Breast epithelium (tissue), 4 donors: ENCODE results near the gene CNBD2. TPM values are rescaled to one million over a fixed set of nuclear protein-coding genes. Genes with fewer than 3 reads are reported as not detected.
"Not testable (repeated sequence)": the region's sequence is repeated elsewhere in the genome, so short reads cannot be mapped to it uniquely, and the experiment has no call there.

ENCODE experiments used
- DNase-seq, 2 donors: peaks; one replicate each; pipeline ENCODE4 v3.0.0-alpha.2; 2019; ENCODE audit warnings: low spot score in 2 of 2
- H3K27ac ChIP-seq, 2 donors: fragments of 200-600 bp; sonication (generic) in 1 of 2; one replicate each; pipeline ENCODE4 v1.5.1; 2016 to 2019; ENCODE audit warnings: mild to moderate bottlenecking in 1 of 2
- H3K27me3 ChIP-seq, 2 donors: fragments of 200-600 bp; sonication (generic) in 1 of 2; one replicate each; pipeline versions ENCODE4 v1.5.1 to v1.6.0; 2017 to 2019; ENCODE audit warnings: control low read depth in 1 of 2, mild to moderate bottlenecking in 1 of 2
- H3K36me3 ChIP-seq: fragments of 200-600 bp; one replicate; pipeline ENCODE4 v1.5.1; 2019
- H3K4me1 ChIP-seq, 2 donors: fragments of 200-600 bp; sonication (generic); one replicate each; pipeline ENCODE4 v1.5.1; 2016 to 2019; ENCODE audit warnings: control low read depth in 1 of 2
- H3K4me3 ChIP-seq, 3 donors: fragments of 200-600 bp; sonication (generic); 1 replicate in 2 of 3; 2 replicates in 1 of 3; pipeline ENCODE4 v1.5.1; 2016 to 2019; ENCODE audit warnings: mild to moderate bottlenecking in 3 of 3, moderate library complexity in 2 of 3
- H3K9me3 ChIP-seq, 2 donors: fragments of 200-600 bp; sonication (generic) in 1 of 2; one replicate each; pipeline ENCODE4 v1.5.1; 2016 to 2019; ENCODE audit warnings: control low read depth in 1 of 2
- POLR2A ChIP-seq: fragments of 450-650 bp; IDR thresholded peaks from one replicate; pipeline ENCODE4 v1.6.1; 2016; ENCODE audit warnings: antibody characterized with exemption, mild to moderate bottlenecking, moderate library complexity
- POLR2AphosphoS5 ChIP-seq, 3 donors: sonication (generic); formaldehyde crosslinking; IDR thresholded peaks; one replicate each; pipeline ENCODE4 v1.6.1; 2017; ENCODE audit warnings: antibody characterized with exemption in 3 of 3
- intact Hi-C: fragments of 100-400 bp; cut with DNase I; formaldehyde crosslinking; loops from one replicate; pipeline ENCODE4 v1.15.1; 2023; ENCODE audit warnings: low total_unique reads
- total RNA-seq, 3 donors: library from RNA; depleted of rRNA; stranded (reverse); fragments of >200 nt; gene quantifications; one replicate each; pipeline ENCODE4 v1.1.0, GENCODE V29; 2016
- TF ChIP-seq, protein P1 (sequence below), 3 donors: fragments of 450-650 bp; IDR thresholded peaks; one replicate each; pipeline ENCODE4 v1.5.1; 2016 to 2017; ENCODE audit warnings: antibody characterized with exemption in 3 of 3, mild to moderate bottlenecking in 3 of 3, moderate library complexity in 3 of 3

Gene CNBD2
- total RNA-seq, 3 donors from 2014 or later, result 2.2 to 6.7 (median 2.3) TPM

DNA sequence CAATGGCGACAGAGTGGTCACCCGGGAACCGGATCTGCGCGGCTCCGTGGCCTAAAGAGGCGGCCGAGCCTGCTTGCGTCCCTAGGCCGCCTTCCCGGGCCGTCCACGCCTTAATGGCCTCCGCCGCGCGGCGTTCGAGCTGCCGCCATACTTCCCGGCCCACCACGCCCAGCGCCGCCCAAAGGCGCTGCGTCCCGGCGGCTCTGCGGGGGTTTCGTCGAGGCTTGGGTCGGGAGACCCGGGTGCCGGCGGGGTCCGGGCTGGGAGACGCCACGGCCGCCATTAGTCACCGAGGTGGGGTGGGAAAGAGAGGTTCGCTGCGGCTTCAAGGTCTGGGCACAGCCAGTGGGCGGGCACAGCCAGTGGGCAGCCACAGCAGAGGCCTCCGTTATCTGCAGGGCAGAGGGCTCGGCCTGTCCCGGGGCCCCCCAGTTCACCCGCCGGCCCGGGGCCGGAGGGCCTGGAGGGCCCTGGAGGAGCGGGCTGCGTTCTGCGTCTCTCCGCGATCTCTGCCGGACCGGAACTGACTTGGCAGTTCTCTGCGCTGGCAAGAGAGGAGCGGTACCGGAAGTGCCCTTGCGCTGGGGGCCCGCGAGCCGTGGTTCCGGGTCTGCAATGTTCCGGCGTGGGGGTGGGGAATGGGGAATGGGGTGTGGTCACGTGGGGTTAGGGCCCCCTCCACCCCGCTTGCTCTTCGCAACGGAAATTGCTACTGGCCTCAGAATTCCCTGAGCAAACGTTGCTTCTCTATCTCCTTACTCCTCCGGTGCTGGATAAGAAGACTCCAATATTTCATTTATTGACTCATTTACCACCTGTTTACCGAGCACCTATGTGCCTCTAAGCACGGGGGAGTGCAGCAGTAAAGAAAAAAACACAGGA lies 82.3 kb downstream of the CNBD2 start:
- DNase-seq, result peak; percentile 86 to 93
- intact Hi-C loops, result loop anchor here (10.0 kb wide), 1 partner anchor 84 kb away; no protein-coding TSS in a partner anchor
- Histone ChIP-seq H3K9me3 (no peaks in the 10 kb centered on the region), H3K27ac (peak overlapping the region; percentile 96 to 99), H3K4me3 (peak overlapping the region; percentile 86 to 95 (median 89)), H3K4me1 (no peaks in the 10 kb centered on the region), H3K27me3 (no peaks in the 10 kb centered on the region), H3K36me3 (no peaks in the 10 kb centered on the region)
- peak; percentile 95 to 98 (median 97) for TF ChIP-seq POLR2AphosphoS5 (IDR thresholded peaks at IDR 0.05)
- TF ChIP-seq POLR2A, result peak; percentile 94
- TF ChIP-seq, protein P1, sequence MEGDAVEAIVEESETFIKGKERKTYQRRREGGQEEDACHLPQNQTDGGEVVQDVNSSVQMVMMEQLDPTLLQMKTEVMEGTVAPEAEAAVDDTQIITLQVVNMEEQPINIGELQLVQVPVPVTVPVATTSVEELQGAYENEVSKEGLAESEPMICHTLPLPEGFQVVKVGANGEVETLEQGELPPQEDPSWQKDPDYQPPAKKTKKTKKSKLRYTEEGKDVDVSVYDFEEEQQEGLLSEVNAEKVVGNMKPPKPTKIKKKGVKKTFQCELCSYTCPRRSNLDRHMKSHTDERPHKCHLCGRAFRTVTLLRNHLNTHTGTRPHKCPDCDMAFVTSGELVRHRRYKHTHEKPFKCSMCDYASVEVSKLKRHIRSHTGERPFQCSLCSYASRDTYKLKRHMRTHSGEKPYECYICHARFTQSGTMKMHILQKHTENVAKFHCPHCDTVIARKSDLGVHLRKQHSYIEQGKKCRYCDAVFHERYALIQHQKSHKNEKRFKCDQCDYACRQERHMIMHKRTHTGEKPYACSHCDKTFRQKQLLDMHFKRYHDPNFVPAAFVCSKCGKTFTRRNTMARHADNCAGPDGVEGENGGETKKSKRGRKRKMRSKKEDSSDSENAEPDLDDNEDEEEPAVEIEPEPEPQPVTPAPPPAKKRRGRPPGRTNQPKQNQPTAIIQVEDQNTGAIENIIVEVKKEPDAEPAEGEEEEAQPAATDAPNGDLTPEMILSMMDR (IDR thresholded peaks at IDR 0.05), result no peak

DNA sequence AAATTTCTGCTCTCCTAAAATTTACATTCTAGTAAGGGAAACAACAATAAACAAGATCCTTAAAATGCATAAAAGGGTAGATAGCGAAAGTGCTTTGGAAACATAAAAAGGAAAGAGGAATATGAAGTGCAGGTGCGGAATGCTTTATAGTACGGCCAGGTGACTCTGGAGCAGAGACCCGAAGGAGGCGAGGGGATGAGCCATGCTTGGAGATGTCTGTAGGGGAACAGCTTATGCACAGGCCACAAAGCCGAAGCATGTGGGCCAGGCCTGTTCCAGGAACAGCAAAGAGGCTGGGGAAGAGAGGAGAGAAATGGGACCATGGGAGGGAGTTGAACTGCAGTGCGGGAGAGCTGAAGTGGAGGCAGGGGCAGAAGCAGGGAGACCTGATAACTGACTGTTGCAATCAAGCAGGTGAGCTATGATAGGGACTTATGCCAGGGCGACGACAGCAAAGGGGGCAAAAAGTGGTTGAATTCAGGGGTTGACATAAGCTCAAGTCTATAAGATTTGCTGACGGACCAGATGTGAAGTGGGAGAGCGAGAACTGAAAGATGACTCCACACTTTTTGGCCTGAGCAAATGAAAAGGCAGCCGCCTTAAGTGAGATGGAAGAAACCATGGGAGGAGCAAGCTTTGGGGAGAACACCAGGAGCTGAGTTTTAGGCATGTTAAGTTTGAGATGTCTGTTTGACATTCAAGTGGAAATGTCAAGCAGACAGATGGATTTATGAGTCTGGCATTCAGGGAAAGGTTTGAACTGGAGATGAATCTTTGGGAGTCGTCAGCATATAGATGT lies 83.1 kb downstream of the CNBD2 start:
- Histone ChIP-seq H3K4me1 (no peaks in the 10 kb centered on the region), H3K27ac (peak overlapping the region; percentile 96 to 99), H3K36me3 (no peaks in the 10 kb centered on the region), H3K27me3 (no peaks in the 10 kb centered on the region), H3K4me3 (peak overlapping the region; percentile 86 to 95 (median 89)), H3K9me3 (no peaks in the 10 kb centered on the region)
- intact Hi-C loops, result loop anchor here (10.0 kb wide), 1 partner anchor 83 kb away; no protein-coding TSS in a partner anchor
- no peak for DNase-seq
- no peak for TF ChIP-seq POLR2A
- TF ChIP-seq, protein P1 (IDR thresholded peaks at IDR 0.05), result no peak
- no peak for TF ChIP-seq POLR2AphosphoS5 (IDR thresholded peaks at IDR 0.05)

DNA sequence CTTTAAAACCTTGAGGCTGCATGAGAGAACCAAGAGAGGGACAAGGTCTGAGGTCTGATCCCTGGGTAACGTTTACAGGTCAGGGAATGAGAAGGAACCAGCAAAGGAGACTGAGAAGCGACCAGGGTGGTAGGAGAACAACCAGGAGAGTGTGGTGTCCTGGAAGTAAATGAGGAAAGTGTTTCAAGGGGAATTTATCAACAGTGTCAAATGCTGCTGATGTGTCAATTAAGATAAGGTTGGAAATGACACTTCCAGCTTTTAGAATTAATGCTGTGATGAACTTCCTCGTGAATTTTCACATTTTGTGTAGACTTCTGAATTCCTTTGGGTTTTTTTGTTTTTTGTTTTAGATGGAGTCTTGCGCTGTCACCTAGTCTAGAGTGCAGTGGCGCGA lies 83.7 kb downstream of the CNBD2 start:
- intact Hi-C loops, result loop anchor here (10.0 kb wide), 1 partner anchor 83 kb away; no protein-coding TSS in a partner anchor
- no peak overlapping the region for H3K27ac ChIP-seq
- no peak overlapping the region for H3K4me3 ChIP-seq
- no peaks in the 10 kb centered on the region for H3K27me3 ChIP-seq
- no peaks in the 10 kb centered on the region for H3K36me3 ChIP-seq
- H3K4me1 ChIP-seq, result no peaks in the 10 kb centered on the region
- H3K9me3 ChIP-seq, result no peaks in the 10 kb centered on the region
- no peak for DNase-seq
- no peak for TF ChIP-seq POLR2A
- TF ChIP-seq, protein P1 (IDR thresholded peaks at IDR 0.05), result no peak
- TF ChIP-seq POLR2AphosphoS5 (IDR thresholded peaks at IDR 0.05), result no peak

DNA sequence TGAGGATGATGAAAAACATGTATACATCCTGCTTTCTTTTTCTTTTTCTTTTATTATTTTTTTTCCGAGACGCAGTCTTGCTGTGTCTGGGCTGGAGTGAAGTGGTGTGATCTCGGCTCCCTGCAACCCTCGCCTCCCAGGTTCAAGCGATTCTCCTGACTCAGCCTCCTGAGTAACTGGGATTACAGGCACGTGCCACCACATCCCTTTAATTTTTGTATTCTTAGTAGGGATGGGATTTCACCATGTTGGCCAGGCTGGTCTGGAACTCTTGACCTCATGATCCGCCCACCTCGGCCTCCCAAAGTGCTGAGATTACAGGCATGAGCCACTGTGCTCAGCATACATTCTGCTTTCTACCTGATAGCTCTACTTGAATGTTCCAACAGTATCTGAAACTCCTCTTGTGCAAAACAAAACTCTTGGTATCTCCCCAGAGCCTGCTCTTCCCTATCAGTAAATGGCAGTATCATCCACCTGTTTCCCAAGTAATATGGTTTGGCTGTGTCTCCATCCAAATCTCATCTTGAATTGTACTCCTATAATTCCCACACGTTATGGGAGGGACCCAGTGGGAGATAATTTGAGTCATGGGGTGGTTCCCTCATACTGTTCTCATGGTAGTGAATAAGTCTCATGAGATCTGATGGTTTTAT lies 85.6 kb downstream of the CNBD2 start:
- not testable (repeated sequence) for H3K27ac ChIP-seq, H3K4me3 ChIP-seq, H3K4me1 ChIP-seq, DNase-seq, H3K9me3 ChIP-seq, H3K36me3 ChIP-seq, H3K27me3 ChIP-seq
- intact Hi-C loops, result loop anchor here (10.0 kb wide), 1 partner anchor 81 kb away; no protein-coding TSS in a partner anchor

DNA sequence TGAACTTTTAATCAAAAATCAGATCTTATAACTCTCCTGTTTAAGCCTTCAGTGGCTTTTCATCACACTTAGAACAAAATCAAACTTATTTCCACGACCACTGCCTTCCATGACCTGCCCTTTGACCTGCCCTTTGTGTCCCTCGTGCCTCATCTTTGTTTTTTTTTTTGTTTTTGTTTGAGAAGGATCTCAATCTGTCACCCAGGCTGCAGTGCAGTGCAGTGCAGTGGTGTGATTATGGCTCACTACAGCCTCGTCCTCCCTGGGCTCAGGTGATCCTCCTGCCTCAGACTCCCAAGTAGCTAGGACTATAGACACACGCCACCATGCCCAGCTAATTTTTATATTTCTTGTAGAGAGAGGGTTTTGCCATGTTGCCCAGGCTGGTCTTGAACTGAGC lies 86.8 kb downstream of the CNBD2 start:
- intact Hi-C loops, result loop anchor here (10.0 kb wide), 1 partner anchor 80 kb away; no protein-coding TSS in a partner anchor
- DNase-seq, result no peak
- Histone ChIP-seq H3K27ac (no peak overlapping the region), H3K4me3 (no peak overlapping the region), H3K4me1 (no peaks in the 10 kb centered on the region), H3K27me3 (no peaks in the 10 kb centered on the region), H3K36me3 (no peaks in the 10 kb centered on the region), H3K9me3 (no peaks in the 10 kb centered on the region)
- no peak for TF ChIP-seq POLR2A
- TF ChIP-seq, protein P1 (IDR thresholded peaks at IDR 0.05), result no peak
- no peak for TF ChIP-seq POLR2AphosphoS5 (IDR thresholded peaks at IDR 0.05)
